ENCODE results near the gene SH3GLB1. TPM values are rescaled to one million over a fixed set of nuclear protein-coding genes. Genes with fewer than 3 reads are reported as not detected.

Gene SH3GLB1
- total and polyA plus RNA-seq, 7 experiments from 2014 or later = 22.9 to 72.0 (median 44.2) TPM

DNA sequence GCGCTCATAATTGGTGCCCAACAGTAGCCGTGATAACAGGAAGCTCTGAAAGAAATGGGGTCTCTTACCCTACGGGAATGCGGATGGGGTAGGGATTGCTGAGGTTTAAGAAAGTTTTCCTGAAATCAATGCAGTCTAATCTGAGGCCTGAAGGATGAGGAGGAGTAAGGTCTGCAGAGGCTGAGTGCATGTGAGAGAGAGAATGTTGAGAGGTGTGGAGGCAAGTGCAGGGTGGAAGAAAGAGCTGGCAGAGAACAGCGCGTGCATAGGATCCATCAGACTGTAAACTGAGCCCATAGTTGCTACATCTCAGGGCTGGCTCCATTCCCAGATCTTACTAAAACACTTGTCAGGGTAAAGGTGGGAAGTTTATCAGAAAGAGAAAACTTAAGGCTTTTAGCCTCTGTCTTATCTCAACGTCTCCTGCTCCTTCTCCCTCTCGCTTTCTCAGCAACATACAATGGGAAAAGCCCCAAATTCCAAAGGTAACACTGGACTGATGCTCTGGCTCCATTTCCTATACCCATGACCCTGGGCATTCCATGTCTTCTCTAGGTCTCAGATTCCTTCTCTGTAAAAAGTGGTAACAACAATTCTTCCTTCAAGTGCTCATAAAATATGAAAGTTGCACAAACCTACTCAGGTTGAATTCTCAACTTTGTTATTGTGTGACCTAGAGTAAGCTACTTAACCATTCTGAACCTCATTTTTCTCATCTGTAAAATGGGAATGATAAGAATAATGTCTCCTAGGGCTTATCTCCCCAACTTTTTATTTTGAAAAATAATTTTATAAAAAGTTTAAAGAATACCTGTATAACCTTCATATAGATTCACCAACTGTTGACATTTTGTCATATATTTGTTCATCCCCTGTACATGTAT lies 75.2 kb downstream of the SH3GLB1 start:
- CTCF ChIA-PET = no interaction called here

DNA sequence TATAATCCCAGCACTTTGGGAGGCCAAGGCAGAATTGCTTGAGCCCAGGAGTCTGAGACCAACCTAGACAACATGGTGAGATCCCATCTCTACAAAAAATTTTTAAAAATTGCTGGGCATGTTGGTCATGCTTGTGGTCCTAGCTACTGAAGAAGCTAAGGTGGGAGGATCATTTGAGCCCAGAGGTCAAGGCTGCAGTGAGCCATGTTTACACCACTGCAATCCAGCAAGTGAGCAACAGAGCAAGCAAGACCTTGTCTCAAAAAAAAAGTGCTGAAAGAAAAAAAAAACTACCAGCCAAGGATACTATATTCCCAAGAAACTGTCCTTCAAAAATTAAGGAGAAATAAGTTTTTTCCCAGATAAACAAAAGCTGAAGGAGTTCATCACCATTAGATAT lies 78.1 kb downstream of the SH3GLB1 start:
- intact Hi-C loops (cut with micrococcal nuclease) = no loop called here
- Mint-ChIP-seq H3K27ac (no peak overlapping the region), H3K36me3 (peaks cover 0 to 14% (median 3%) of the 10 kb centered on the region in 5 donors), H3K27me3 (peaks cover 0 to 7% (median 0%) of the 10 kb centered on the region in 5 donors), H3K4me3 (no peak overlapping the region), H3K9me3 (peaks cover 0 to 23% (median 6%) of the 10 kb centered on the region in 11 donors), H3K4me1 (no peaks in the 10 kb centered on the region)
- ChIA-PET POLR2A (no interaction called here), CTCF (no interaction called here)
- DNase-seq (no peak), ATAC-seq (no peak)
- no peak overlapping the region for H3K27ac ChIP-seq (ENCODE audit: low read depth, low read length)
- no peaks in the 10 kb centered on the region for H3K9me3 ChIP-seq (ENCODE audit: control insufficient read depth in 2 of 3, low read length in 3 of 3)
- no peaks in the 10 kb centered on the region for H3K36me3 ChIP-seq (ENCODE audit: control insufficient read depth in 2 of 3, insufficient read depth in 3 of 3, low read length in 3 of 3)
- H3K4me1 ChIP-seq (ENCODE audit: control insufficient read depth in 2 of 2, insufficient read depth in 2 of 2, low read length in 2 of 2) = no peaks in the 10 kb centered on the region
- no peak overlapping the region for H3K4me3 ChIP-seq (ENCODE audit: low read length)
- no peaks in the 10 kb centered on the region for H3K27me3 ChIP-seq (ENCODE audit: control insufficient read depth in 2 of 2, insufficient read depth in 2 of 2, low read length in 2 of 2)

More for the DNA sequence above, 75.2 kb downstream of the SH3GLB1 start:
- intact Hi-C loops (cut with micrococcal nuclease) = no loop called here
- Mint-ChIP-seq H3K9me3 (peaks cover 0 to 23% (median 1%) of the 10 kb centered on the region in 11 donors), H3K4me3 (no peak overlapping the region), H3K4me1 (peaks cover 0 to 3% (median 0%) of the 10 kb centered on the region in 7 donors), H3K27me3 (peaks cover 0 to 7% (median 0%) of the 10 kb centered on the region in 5 donors), H3K36me3 (peaks cover 0 to 14% (median 3%) of the 10 kb centered on the region in 5 donors), H3K27ac (peak overlapping the region in 1 of 9 donors; percentile 8)
- Histone ChIP-seq H3K27ac (ENCODE audit: low read depth, low read length) (no peak overlapping the region), H3K4me3 (ENCODE audit: low read length) (no peak overlapping the region), H3K4me1 (ENCODE audit: control insufficient read depth in 2 of 2, insufficient read depth in 2 of 2, low read length in 2 of 2) (no peaks in the 10 kb centered on the region), H3K36me3 (ENCODE audit: control insufficient read depth in 2 of 3, insufficient read depth in 3 of 3, low read length in 3 of 3) (no peaks in the 10 kb centered on the region), H3K27me3 (ENCODE audit: control insufficient read depth in 2 of 2, insufficient read depth in 2 of 2, low read length in 2 of 2) (no peaks in the 10 kb centered on the region), H3K9me3 (ENCODE audit: control insufficient read depth in 2 of 3, low read length in 3 of 3) (no peaks in the 10 kb centered on the region)
- DNase-seq = no peak
- no peak for ATAC-seq
- POLR2A ChIA-PET = no interaction called here

DNA sequence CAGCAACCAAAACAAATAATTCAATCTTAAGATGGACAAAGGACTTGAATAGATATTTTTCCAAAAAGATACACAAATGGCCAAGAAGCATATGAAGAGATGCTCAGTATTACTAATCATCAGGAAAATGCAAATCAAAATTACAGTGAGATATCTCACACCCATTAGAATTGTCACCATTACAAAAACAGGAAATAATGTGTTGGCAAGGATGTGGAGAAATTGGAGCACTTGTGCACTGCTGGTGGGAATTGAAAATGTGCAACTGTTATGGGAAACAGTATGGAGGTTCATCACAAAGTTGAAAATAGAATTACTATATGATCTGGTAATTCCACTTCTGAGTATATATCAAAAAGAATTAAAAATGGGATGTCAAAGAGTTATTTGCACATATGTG lies 83.2 kb downstream of the SH3GLB1 start:
- Histone ChIP-seq H3K36me3 (ENCODE audit: control insufficient read depth in 2 of 3, insufficient read depth in 3 of 3, low read length in 3 of 3) (no peaks in the 10 kb centered on the region), H3K4me1 (ENCODE audit: control insufficient read depth in 2 of 2, insufficient read depth in 2 of 2, low read length in 2 of 2) (no peaks in the 10 kb centered on the region), H3K27me3 (ENCODE audit: control insufficient read depth in 2 of 2, insufficient read depth in 2 of 2, low read length in 2 of 2) (no peaks in the 10 kb centered on the region), H3K27ac (ENCODE audit: low read depth, low read length) (no peak overlapping the region), H3K9me3 (ENCODE audit: control insufficient read depth in 2 of 3, low read length in 3 of 3) (no peaks in the 10 kb centered on the region), H3K4me3 (ENCODE audit: low read length) (no peak overlapping the region)
- no peak overlapping the region for H3K27ac Mint-ChIP-seq
- intact Hi-C loops (cut with micrococcal nuclease) = no loop called here
- peaks cover 0 to 5% (median 0%) of the 10 kb centered on the region in 5 donors for H3K27me3 Mint-ChIP-seq
- H3K4me1 Mint-ChIP-seq = no peaks in the 10 kb centered on the region
- no peak overlapping the region for H3K4me3 Mint-ChIP-seq
- no peaks in the 10 kb centered on the region for H3K36me3 Mint-ChIP-seq
- POLR2A ChIA-PET = no interaction called here
- no peak for DNase-seq
- ATAC-seq = no peak
- CTCF ChIA-PET = no interaction called here
- H3K9me3 Mint-ChIP-seq = peaks cover 0 to 7% (median 0%) of the 10 kb centered on the region in 11 donors

DNA sequence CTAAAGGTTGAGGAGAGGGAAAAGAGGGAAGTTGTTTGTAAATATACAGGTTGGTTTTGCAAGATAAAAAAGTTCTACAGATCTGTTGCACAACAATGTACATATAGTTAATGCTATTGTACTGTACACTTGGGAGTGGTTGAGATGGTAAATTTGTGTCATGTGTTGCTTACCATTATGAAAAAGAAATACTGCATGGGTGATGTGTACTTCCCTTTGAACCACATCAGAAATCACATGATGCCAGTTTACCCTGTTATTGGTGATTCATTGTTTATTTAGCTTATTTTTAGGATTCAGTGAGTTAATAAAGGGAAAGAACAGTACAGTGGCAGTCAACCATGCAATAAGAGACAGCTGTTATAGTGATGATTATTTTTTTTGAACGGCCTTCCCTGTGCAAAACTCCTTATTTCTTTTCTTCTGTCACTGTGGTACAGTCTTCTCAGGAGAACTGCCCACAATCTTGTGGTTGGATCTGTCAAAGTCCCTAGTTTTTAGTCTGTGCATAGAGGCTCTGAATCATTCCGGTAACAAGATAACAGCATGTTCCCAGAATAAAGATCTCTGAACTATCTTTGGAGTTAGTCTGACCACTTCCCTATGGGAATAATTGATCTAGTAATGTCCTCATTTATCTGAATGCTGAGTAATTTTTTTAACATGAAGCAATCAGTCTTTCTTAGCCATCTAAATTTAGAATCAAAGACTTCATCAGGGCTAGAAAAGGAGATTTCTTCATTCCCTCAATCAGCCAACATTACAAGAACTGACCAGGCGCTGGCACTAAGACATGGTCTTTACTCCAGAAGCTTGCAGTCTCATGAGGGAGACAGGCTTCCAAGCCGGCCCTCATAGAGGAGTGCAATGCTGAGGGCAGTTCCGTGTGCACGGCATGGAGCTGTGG lies 84.2 kb downstream of the SH3GLB1 start:
- H3K4me3 ChIP-seq (ENCODE audit: low read length) = no peak overlapping the region
- intact Hi-C loops (cut with micrococcal nuclease) = no loop called here
- H3K27me3 Mint-ChIP-seq = peaks cover 0 to 5% (median 0%) of the 10 kb centered on the region in 5 donors
- H3K4me3 Mint-ChIP-seq = no peak overlapping the region
- no peaks in the 10 kb centered on the region for H3K9me3 ChIP-seq (ENCODE audit: control insufficient read depth in 2 of 3, low read length in 3 of 3)
- DNase-seq (no peak), ATAC-seq (peak; percentile 90)
- no peaks in the 10 kb centered on the region for H3K4me1 ChIP-seq (ENCODE audit: control insufficient read depth in 2 of 2, insufficient read depth in 2 of 2, low read length in 2 of 2)
- no peaks in the 10 kb centered on the region for H3K27me3 ChIP-seq (ENCODE audit: control insufficient read depth in 2 of 2, insufficient read depth in 2 of 2, low read length in 2 of 2)
- H3K36me3 ChIP-seq (ENCODE audit: control insufficient read depth in 2 of 3, insufficient read depth in 3 of 3, low read length in 3 of 3) = no peaks in the 10 kb centered on the region
- no peaks in the 10 kb centered on the region for H3K4me1 Mint-ChIP-seq
- H3K27ac ChIP-seq (ENCODE audit: low read depth, low read length) = no peak overlapping the region
- H3K27ac Mint-ChIP-seq = no peak overlapping the region
- POLR2A ChIA-PET = no interaction called here
- peaks cover 0 to 7% (median 0%) of the 10 kb centered on the region in 11 donors for H3K9me3 Mint-ChIP-seq
- CTCF ChIA-PET = no interaction called here
- H3K36me3 Mint-ChIP-seq = no peaks in the 10 kb centered on the region

DNA sequence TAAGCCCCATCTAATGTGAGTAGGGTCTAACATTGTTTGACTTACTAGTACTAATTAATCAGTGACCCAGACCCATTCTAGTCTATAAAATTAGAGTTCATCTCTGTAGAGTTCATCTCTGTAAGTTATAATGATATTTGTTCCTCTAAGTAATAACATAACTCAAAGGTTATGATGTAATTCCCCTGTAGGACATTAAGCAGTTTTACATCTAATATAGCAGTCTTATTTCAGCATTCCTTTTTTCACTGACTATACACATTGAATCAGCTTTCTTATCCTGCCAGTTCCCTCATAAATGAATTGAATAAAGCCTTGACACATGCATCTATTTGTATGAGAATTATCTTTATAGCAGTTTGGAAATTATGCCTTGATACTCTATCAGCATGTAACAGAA lies 90.9 kb downstream of the SH3GLB1 start:
- H3K27me3 ChIP-seq (ENCODE audit: control insufficient read depth in 2 of 2, insufficient read depth in 2 of 2, low read length in 2 of 2) = no peaks in the 10 kb centered on the region
- no peaks in the 10 kb centered on the region for H3K27me3 Mint-ChIP-seq
- no peaks in the 10 kb centered on the region for H3K4me1 Mint-ChIP-seq
- H3K36me3 ChIP-seq (ENCODE audit: control insufficient read depth in 2 of 3, insufficient read depth in 3 of 3, low read length in 3 of 3) = no peaks in the 10 kb centered on the region
- H3K27ac Mint-ChIP-seq = no peak overlapping the region
- H3K9me3 Mint-ChIP-seq = no peaks in the 10 kb centered on the region
- ATAC-seq = no peak
- no peak overlapping the region for H3K4me3 ChIP-seq (ENCODE audit: low read length)
- no peaks in the 10 kb centered on the region for H3K4me1 ChIP-seq (ENCODE audit: control insufficient read depth in 2 of 2, insufficient read depth in 2 of 2, low read length in 2 of 2)
- H3K9me3 ChIP-seq (ENCODE audit: control insufficient read depth in 2 of 3, low read length in 3 of 3) = no peaks in the 10 kb centered on the region
- ChIA-PET POLR2A (no interaction called here), CTCF (no interaction called here)
- H3K27ac ChIP-seq (ENCODE audit: low read depth, low read length) = no peak overlapping the region
- DNase-seq = no peak
- intact Hi-C loops (cut with micrococcal nuclease) = no loop called here
- H3K4me3 Mint-ChIP-seq = no peak overlapping the region
- no peaks in the 10 kb centered on the region for H3K36me3 Mint-ChIP-seq
